ENCODE data around the gene TALDO1.

The TALDO1 gene

GRCh38 chr11:719214-720016, 27.8 kb upstream of the TALDO1 start:
- Histone ChIP-seq H3K9me3 (ENCODE audit: control insufficient read depth, low read length) (no peaks in the 10 kb centered on the region), H3K27me3 (ENCODE audit: control insufficient read depth, insufficient read depth, low read length, poor library complexity, severe bottlenecking) (peaks cover 18% of the 10 kb centered on the region), H3K4me1 (ENCODE audit: control insufficient read depth, insufficient read depth, low read length) (no peaks in the 10 kb centered on the region), H3K4me3 (ENCODE audit: insufficient read depth, low read depth, low read length) (no peak overlapping the region), H3K27ac (ENCODE audit: insufficient read depth, low read depth, low read length, poor library complexity, severe bottlenecking) (no peak overlapping the region), H3K36me3 (ENCODE audit: control insufficient read depth, insufficient read depth, low read length) (no peaks in the 10 kb centered on the region)
- 93 to 94% methylated on average over 34 of the region's 34 CpGs for WGBS, 2 experiments

- no peaks in the 10 kb centered on the region for H3K4me1 ChIP-seq (ENCODE audit: control insufficient read depth, insufficient read depth, low read length)
- H3K27me3 ChIP-seq (ENCODE audit: control insufficient read depth, insufficient read depth, low read length, poor library complexity, severe bottlenecking), result peaks cover 24% of the 10 kb centered on the region
- no peak overlapping the region for H3K4me3 ChIP-seq (ENCODE audit: insufficient read depth, low read depth, low read length)
- H3K9me3 ChIP-seq (ENCODE audit: control insufficient read depth, low read length), result no peaks in the 10 kb centered on the region
- WGBS, 2 experiments, result 90 to 93% methylated on average over 35 of the region's 35 CpGs
- no peak overlapping the region for H3K27ac ChIP-seq (ENCODE audit: insufficient read depth, low read depth, low read length, poor library complexity, severe bottlenecking)
- H3K36me3 ChIP-seq (ENCODE audit: control insufficient read depth, insufficient read depth, low read length), result no peaks in the 10 kb centered on the region
These were observed 27.1 kb upstream of the TALDO1 start for GRCh38 chr11:720017-720641.

GRCh38 chr11:720642-721246, 26.5 kb upstream of the TALDO1 start:
- peaks cover 2% of the 10 kb centered on the region for H3K4me1 ChIP-seq (ENCODE audit: control insufficient read depth, insufficient read depth, low read length)
- no peak overlapping the region for H3K4me3 ChIP-seq (ENCODE audit: insufficient read depth, low read depth, low read length)
- no peaks in the 10 kb centered on the region for H3K9me3 ChIP-seq (ENCODE audit: control insufficient read depth, low read length)
- no peaks in the 10 kb centered on the region for H3K36me3 ChIP-seq (ENCODE audit: control insufficient read depth, insufficient read depth, low read length)
- H3K27me3 ChIP-seq (ENCODE audit: control insufficient read depth, insufficient read depth, low read length, poor library complexity, severe bottlenecking), result peaks cover 30% of the 10 kb centered on the region
- no peak overlapping the region for H3K27ac ChIP-seq (ENCODE audit: insufficient read depth, low read depth, low read length, poor library complexity, severe bottlenecking)
- WGBS, 2 experiments, result 38 to 39% methylated on average over 53 of the region's 53 CpGs

GRCh38 chr11:721247-721740, 26.0 kb upstream of the TALDO1 start:
- WGBS, 2 experiments, result 86 to 87% methylated on average over 28 of the region's 28 CpGs
- H3K27me3 ChIP-seq (ENCODE audit: control insufficient read depth, insufficient read depth, low read length, poor library complexity, severe bottlenecking), result peaks cover 35% of the 10 kb centered on the region
- no peak overlapping the region for H3K4me3 ChIP-seq (ENCODE audit: insufficient read depth, low read depth, low read length)

GRCh38 chr11:721741-722345, 25.4 kb upstream of the TALDO1 start:
- no peaks in the 10 kb centered on the region for H3K36me3 ChIP-seq (ENCODE audit: control insufficient read depth, insufficient read depth, low read length)
- H3K9me3 ChIP-seq (ENCODE audit: control insufficient read depth, low read length), result no peaks in the 10 kb centered on the region
- H3K4me3 ChIP-seq (ENCODE audit: insufficient read depth, low read depth, low read length), result no peak overlapping the region
- WGBS, 2 experiments, result 91% methylated on average over 33 of the region's 33 CpGs
- no peak overlapping the region for H3K27ac ChIP-seq (ENCODE audit: insufficient read depth, low read depth, low read length, poor library complexity, severe bottlenecking)
- H3K4me1 ChIP-seq (ENCODE audit: control insufficient read depth, insufficient read depth, low read length), result peaks cover 12% of the 10 kb centered on the region
- peaks cover 41% of the 10 kb centered on the region for H3K27me3 ChIP-seq (ENCODE audit: control insufficient read depth, insufficient read depth, low read length, poor library complexity, severe bottlenecking)

More at GRCh38 chr11:721247-721740, 26.0 kb upstream of the TALDO1 start:
- Histone ChIP-seq H3K9me3 (ENCODE audit: control insufficient read depth, low read length) (no peaks in the 10 kb centered on the region), H3K4me1 (ENCODE audit: control insufficient read depth, insufficient read depth, low read length) (peaks cover 7% of the 10 kb centered on the region), H3K36me3 (ENCODE audit: control insufficient read depth, insufficient read depth, low read length) (no peaks in the 10 kb centered on the region), H3K27ac (ENCODE audit: insufficient read depth, low read depth, low read length, poor library complexity, severe bottlenecking) (no peak overlapping the region)

- 90 to 91% methylated on average over 20 of the region's 20 CpGs for WGBS, 2 experiments
- Histone ChIP-seq H3K27me3 (ENCODE audit: control insufficient read depth, insufficient read depth, low read length, poor library complexity, severe bottlenecking) (peaks cover 46% of the 10 kb centered on the region), H3K36me3 (ENCODE audit: control insufficient read depth, insufficient read depth, low read length) (no peaks in the 10 kb centered on the region)
These were observed 24.9 kb upstream of the TALDO1 start for GRCh38 chr11:722346-722811.

GRCh38 chr11:723120-723883, 24.0 kb upstream of the TALDO1 start:
- Histone ChIP-seq H3K9me3 (ENCODE audit: control insufficient read depth, low read length) (no peaks in the 10 kb centered on the region), H3K4me1 (ENCODE audit: control insufficient read depth, insufficient read depth, low read length) (peaks cover 12% of the 10 kb centered on the region), H3K4me3 (ENCODE audit: insufficient read depth, low read depth, low read length) (no peak overlapping the region), H3K27ac (ENCODE audit: insufficient read depth, low read depth, low read length, poor library complexity, severe bottlenecking) (no peak overlapping the region), H3K36me3 (ENCODE audit: control insufficient read depth, insufficient read depth, low read length) (no peaks in the 10 kb centered on the region), H3K27me3 (ENCODE audit: control insufficient read depth, insufficient read depth, low read length, poor library complexity, severe bottlenecking) (peaks cover 51% of the 10 kb centered on the region)
- 68 to 88% methylated on average over 5 to 8 of the region's 8 CpGs for WGBS, 2 experiments

More at GRCh38 chr11:722346-722811, 24.9 kb upstream of the TALDO1 start:
- Histone ChIP-seq H3K4me1 (ENCODE audit: control insufficient read depth, insufficient read depth, low read length) (peaks cover 12% of the 10 kb centered on the region), H3K27ac (ENCODE audit: insufficient read depth, low read depth, low read length, poor library complexity, severe bottlenecking) (no peak overlapping the region), H3K4me3 (ENCODE audit: insufficient read depth, low read depth, low read length) (no peak overlapping the region), H3K9me3 (ENCODE audit: control insufficient read depth, low read length) (no peaks in the 10 kb centered on the region)

GRCh38 chr11:724049-724777, 23.1 kb upstream of the TALDO1 start:
- Histone ChIP-seq H3K4me3 (ENCODE audit: insufficient read depth, low read depth, low read length) (no peak overlapping the region), H3K9me3 (ENCODE audit: control insufficient read depth, low read length) (no peaks in the 10 kb centered on the region), H3K4me1 (ENCODE audit: control insufficient read depth, insufficient read depth, low read length) (peaks cover 12% of the 10 kb centered on the region), H3K27ac (ENCODE audit: insufficient read depth, low read depth, low read length, poor library complexity, severe bottlenecking) (no peak overlapping the region), H3K36me3 (ENCODE audit: control insufficient read depth, insufficient read depth, low read length) (no peaks in the 10 kb centered on the region), H3K27me3 (ENCODE audit: control insufficient read depth, insufficient read depth, low read length, poor library complexity, severe bottlenecking) (peaks cover 51% of the 10 kb centered on the region)
- WGBS, 2 experiments, result 82 to 84% methylated on average over 19 of the region's 19 CpGs

GRCh38 chr11:724778-725386, 22.4 kb upstream of the TALDO1 start:
- Histone ChIP-seq H3K9me3 (ENCODE audit: control insufficient read depth, low read length) (no peaks in the 10 kb centered on the region), H3K27me3 (ENCODE audit: control insufficient read depth, insufficient read depth, low read length, poor library complexity, severe bottlenecking) (peaks cover 46% of the 10 kb centered on the region), H3K4me1 (ENCODE audit: control insufficient read depth, insufficient read depth, low read length) (peaks cover 12% of the 10 kb centered on the region), H3K36me3 (ENCODE audit: control insufficient read depth, insufficient read depth, low read length) (no peaks in the 10 kb centered on the region), H3K27ac (ENCODE audit: insufficient read depth, low read depth, low read length, poor library complexity, severe bottlenecking) (no peak overlapping the region), H3K4me3 (ENCODE audit: insufficient read depth, low read depth, low read length) (no peak overlapping the region)
- WGBS, 2 experiments, result 84 to 88% methylated on average over 16 to 18 of the region's 18 CpGs
